Naive thymus-derived CD4-positive, alpha-beta T cell (primary cell): ENCODE results near the gene ACTG2. TPM values are rescaled to one million over a fixed set of nuclear protein-coding genes. Genes with fewer than 3 reads are reported as not detected.

Experiments
- ATAC-seq: fragments of 150-1000 bp; cut with Tn5 transposase; 2 replicates; pipeline ENCODE4 v1.10.0; 2021; ENCODE audit warnings: mild to moderate bottlenecking, moderate library complexity
- CTCF ChIA-PET: fragments of 350-600 bp; sonication (Branson Sonifier 250); formaldehyde crosslinking; loops from one replicate; lab custom pipeline; 2021; ENCODE audit warnings: antibody characterized with exemption; lab: Charles Lee
- POLR2A ChIA-PET: fragments of 350-600 bp; sonication (Branson Sonifier 250); formaldehyde crosslinking; loops from one replicate; lab custom pipeline; 2021; ENCODE audit warnings: antibody characterized with exemption, inconsistent platforms; lab: Charles Lee
- DNase-seq, 9 donors: peaks; one replicate each; pipeline versions ENCODE4 v3.0.0 to v3.0.0-alpha.2; 2020 to 2022; ENCODE audit warnings: mixed read lengths in 1 of 9
- H3K27ac ChIP-seq: one replicate; pipeline ENCODE4 v1.7.0; 2013; ENCODE audit warnings: mild to moderate bottlenecking, low read depth, low read length, moderate library complexity
- H3K27me3 ChIP-seq, 2 donors: one replicate each; pipeline ENCODE4 v1.7.0; 2013; ENCODE audit warnings: low read length in 2 of 2, mild to moderate bottlenecking in 2 of 2, moderate library complexity in 2 of 2; ENCODE audit not compliant: control insufficient read depth in 2 of 2, insufficient read depth in 2 of 2
- H3K36me3 ChIP-seq, 3 experiments: 1 replicate in 2 of 3; 2 replicates in 1 of 3; pipeline ENCODE4 v1.7.0; 2013; ENCODE audit warnings: low read length in 3 of 3, mild to moderate bottlenecking in 3 of 3, moderate library complexity in 1 of 3; ENCODE audit not compliant: insufficient read depth in 3 of 3, control insufficient read depth in 2 of 3
- H3K4me1 ChIP-seq, 2 donors: one replicate each; pipeline ENCODE4 v1.7.0; 2013; ENCODE audit warnings: low read length in 2 of 2, mild to moderate bottlenecking in 2 of 2, moderate library complexity in 1 of 2; ENCODE audit not compliant: control insufficient read depth in 2 of 2, insufficient read depth in 2 of 2
- H3K4me3 ChIP-seq: 2 replicates; pipeline ENCODE4 v1.7.0; 2013; ENCODE audit warnings: mild to moderate bottlenecking, low read length
- H3K9me3 ChIP-seq, 3 experiments: 1 replicate in 2 of 3; 2 replicates in 1 of 3; pipeline ENCODE4 v1.7.0; 2013; ENCODE audit warnings: low read length in 3 of 3; ENCODE audit not compliant: control insufficient read depth in 2 of 3
- H3K27ac Mint-ChIP-seq, 9 donors: one replicate each; pipeline ENCODE4 v1.8.0; 2020 to 2022; ENCODE audit warnings: mixed read lengths in 9 of 9, mild to moderate bottlenecking in 8 of 9, moderate library complexity in 5 of 9, inconsistent platforms in 2 of 9
- H3K27me3 Mint-ChIP-seq, 5 donors: one replicate each; pipeline ENCODE4 v1.8.0; 2021 to 2022; ENCODE audit warnings: mixed read lengths in 5 of 5, mild to moderate bottlenecking in 1 of 5
- H3K36me3 Mint-ChIP-seq, 5 donors: one replicate each; pipeline ENCODE4 v1.8.0; 2020 to 2022; ENCODE audit warnings: mixed read lengths in 5 of 5, mild to moderate bottlenecking in 3 of 5, inconsistent platforms in 1 of 5
- H3K4me1 Mint-ChIP-seq, 7 donors: one replicate each; pipeline ENCODE4 v1.8.0; 2020 to 2022; ENCODE audit warnings: mixed read lengths in 7 of 7, mild to moderate bottlenecking in 3 of 7, inconsistent platforms in 1 of 7
- H3K4me3 Mint-ChIP-seq, 10 donors: one replicate each; pipeline ENCODE4 v1.8.0; 2020 to 2022; ENCODE audit warnings: mild to moderate bottlenecking in 10 of 10, mixed read lengths in 10 of 10, moderate library complexity in 6 of 10, inconsistent platforms in 2 of 10
- H3K9me3 Mint-ChIP-seq, 11 donors: one replicate each; pipeline ENCODE4 v1.8.0; 2020 to 2022; ENCODE audit warnings: mixed read lengths in 11 of 11, mild to moderate bottlenecking in 4 of 11, inconsistent platforms in 1 of 11, moderate library complexity in 1 of 11
- intact Hi-C, 2 donors: fragments of 100-400 bp; cut with micrococcal nuclease; formaldehyde crosslinking; loops; one replicate each; pipeline ENCODE4 v1.15.1; 2023
- polyA plus RNA-seq, 2 donors: library from polyadenylated mRNA; unstranded; fragments of 300-500 nt; fragmentation: Illumina TruSeq; gene quantifications; one replicate each; pipeline ENCODE4 v1.2.3, GENCODE V29; 2021
- total RNA-seq, 6 experiments: library from RNA in 5 of 6; stranded (reverse) in 5 of 6; gene quantifications; 1 replicate in 5 of 6; 2 replicates in 1 of 6; pipeline ENCODE4 v1.2.3 and lab custom pipeline; 2021 to 2026

ACTG2 gene
- total and polyA plus RNA-seq, 7 experiments from 2014 or later = not detected

DNA sequence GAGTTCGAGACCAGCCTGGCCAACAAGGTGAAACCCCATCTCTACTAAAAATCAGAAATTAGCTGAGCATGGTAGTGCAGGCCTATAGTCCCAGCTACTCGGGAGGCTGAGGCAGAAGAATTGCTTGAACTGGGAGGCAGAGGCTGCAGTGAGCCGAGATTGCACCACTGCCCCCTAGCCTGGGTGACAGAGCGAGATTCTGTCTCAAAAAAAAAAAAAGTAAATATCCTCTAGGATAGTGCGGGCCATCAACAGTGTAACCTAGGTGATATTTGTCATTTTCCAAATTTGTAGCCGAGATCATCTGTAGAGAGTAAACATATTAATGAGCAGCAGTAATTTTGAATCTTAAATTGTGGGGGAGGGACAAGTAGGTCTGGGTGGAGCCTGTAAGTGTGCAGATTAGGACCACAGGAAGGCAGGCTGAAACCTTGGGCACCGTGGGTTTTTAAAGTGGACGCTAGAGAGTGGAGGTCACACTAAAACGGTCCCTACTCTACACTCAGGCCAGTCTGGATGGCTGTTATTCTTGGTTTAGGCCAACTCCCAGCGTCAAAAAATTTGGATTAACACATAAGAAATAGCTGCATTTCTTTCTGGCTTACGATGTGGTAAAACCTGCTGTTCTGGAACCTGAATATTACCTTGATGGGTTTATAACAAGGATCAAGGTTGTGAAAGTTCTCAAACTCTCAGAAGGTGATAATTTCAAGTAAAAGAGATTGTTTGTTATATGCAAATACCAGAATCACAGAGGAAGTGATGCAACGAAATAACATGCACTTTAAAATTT, 69.2 kb downstream of the ACTG2 start:
- DNase-seq (no peak), ATAC-seq (no peak)
- Mint-ChIP-seq H3K27me3 (no peaks in the 10 kb centered on the region), H3K4me1 (peaks cover 13 to 48% (median 32%) of the 10 kb centered on the region in 7 donors), H3K27ac (peak overlapping the region in 2 of 9 donors; percentile 11 to 28), H3K36me3 (peaks cover 22 to 42% (median 37%) of the 10 kb centered on the region in 5 donors), H3K9me3 (peaks cover 0 to 8% (median 5%) of the 10 kb centered on the region in 11 donors), H3K4me3 (no peak overlapping the region)
- H3K36me3 ChIP-seq = peaks cover 0 to 32% (median 5%) of the 10 kb centered on the region in 3 experiments
- no peaks in the 10 kb centered on the region for H3K27me3 ChIP-seq
- H3K4me3 ChIP-seq = no peak overlapping the region
- ChIA-PET POLR2A (no interaction called here), CTCF (no interaction called here)
- intact Hi-C loops = loop anchor here in 1 of 2 donors (1.0 kb wide), 1 partner anchor 40 kb away; no protein-coding TSS in a partner anchor
- peaks cover 3 to 4% of the 10 kb centered on the region in 2 donors for H3K4me1 ChIP-seq
- peaks cover 0 to 5% (median 0%) of the 10 kb centered on the region in 3 experiments for H3K9me3 ChIP-seq
- H3K27ac ChIP-seq = no peak overlapping the region

DNA sequence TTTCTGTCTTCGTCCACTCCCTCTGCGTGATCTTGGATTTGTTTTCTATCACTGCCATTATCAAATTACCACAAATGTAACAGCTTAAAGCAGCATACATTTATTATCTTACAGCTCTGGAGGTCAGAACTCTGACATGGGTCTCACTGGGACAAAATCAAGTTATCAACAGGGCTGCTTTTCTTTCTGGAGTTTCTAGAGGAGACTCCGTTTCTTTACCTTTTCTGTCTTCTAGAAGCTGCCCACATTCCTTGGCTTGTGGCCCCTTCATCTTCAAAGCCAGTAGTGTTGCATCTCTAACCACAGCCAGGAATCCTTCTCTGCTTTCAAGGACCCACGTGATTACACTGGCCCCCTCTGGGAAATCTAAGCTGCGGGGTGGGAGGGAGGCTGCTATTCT, 70.0 kb downstream of the ACTG2 start:
- Histone ChIP-seq H3K4me3 (no peak overlapping the region), H3K27ac (no peak overlapping the region), H3K9me3 (peaks cover 0 to 5% (median 0%) of the 10 kb centered on the region in 3 experiments), H3K27me3 (no peaks in the 10 kb centered on the region), H3K4me1 (peaks cover 3 to 4% of the 10 kb centered on the region in 2 donors), H3K36me3 (peaks cover 0 to 25% (median 5%) of the 10 kb centered on the region in 3 experiments)
- peaks cover 0 to 8% (median 5%) of the 10 kb centered on the region in 11 donors for H3K9me3 Mint-ChIP-seq
- ChIA-PET CTCF (no interaction called here), POLR2A (interaction anchor here (0.7 to 1.9 kb wide), 3 partner anchors 10 to 23 kb away, joined by 5 to 7 read pairs (median 6); no protein-coding TSS in a partner anchor)
- peaks cover 11 to 50% (median 33%) of the 10 kb centered on the region in 7 donors for H3K4me1 Mint-ChIP-seq
- no peaks in the 10 kb centered on the region for H3K27me3 Mint-ChIP-seq
- DNase-seq (no peak), ATAC-seq (no peak)
- intact Hi-C loops = loop anchor here in 1 of 2 donors (1.0 kb wide), 1 partner anchor 40 kb away; no protein-coding TSS in a partner anchor
- H3K27ac Mint-ChIP-seq = peak overlapping the region in 4 of 9 donors; percentile 22 to 30 (median 24)
- no peak overlapping the region for H3K4me3 Mint-ChIP-seq
- H3K36me3 Mint-ChIP-seq = peaks cover 22 to 39% (median 32%) of the 10 kb centered on the region in 5 donors

DNA sequence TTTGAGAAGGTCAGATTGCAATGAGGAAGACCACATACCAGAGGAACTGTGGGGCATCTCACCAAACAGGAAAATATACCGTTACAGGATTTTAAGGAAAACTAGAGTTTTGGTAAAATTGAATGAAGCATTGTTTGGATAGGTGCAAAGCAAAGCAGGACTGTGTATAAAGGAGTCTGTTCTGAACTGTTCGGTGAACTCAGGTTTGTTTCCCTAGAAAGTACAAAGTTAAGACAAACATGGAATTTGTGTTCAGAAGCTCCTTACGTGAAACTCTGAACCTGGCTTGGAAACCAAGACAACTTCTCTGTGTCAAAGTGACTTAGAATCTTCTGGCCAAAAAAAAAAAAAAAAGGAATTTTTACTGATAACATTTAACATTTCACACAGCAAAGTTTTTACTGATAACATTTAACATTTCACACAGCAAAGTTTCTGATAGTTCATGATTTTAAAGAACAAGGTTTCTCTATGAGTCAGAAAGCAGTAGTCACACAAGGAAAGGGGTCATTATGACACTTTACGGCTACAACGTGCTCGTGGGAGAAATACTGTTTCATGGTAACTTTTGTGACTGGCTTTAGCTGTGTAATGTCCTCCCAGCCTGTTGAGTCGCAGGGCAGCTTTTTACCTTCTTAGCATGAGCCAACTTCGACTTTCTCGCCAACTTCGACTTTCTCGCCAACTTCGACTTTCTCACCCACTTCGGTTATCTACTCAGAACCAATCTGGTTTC, 70.7 kb downstream of the ACTG2 start:
- intact Hi-C loops = no loop called here
- H3K9me3 ChIP-seq = peaks cover 0 to 5% (median 0%) of the 10 kb centered on the region in 3 experiments
- peaks cover 3 to 4% of the 10 kb centered on the region in 2 donors for H3K4me1 ChIP-seq
- ATAC-seq (peak; percentile 51), DNase-seq (no peak)
- H3K4me3 ChIP-seq = no peak overlapping the region
- Mint-ChIP-seq H3K27me3 (no peaks in the 10 kb centered on the region), H3K4me1 (peaks cover 14 to 52% (median 40%) of the 10 kb centered on the region in 7 donors), H3K4me3 (peak overlapping the region in 4 of 10 donors; percentile 8 to 48 (median 28)), H3K36me3 (peaks cover 14 to 32% (median 25%) of the 10 kb centered on the region in 5 donors), H3K27ac (peak overlapping the region; percentile 11 to 84 (median 56)), H3K9me3 (peaks cover 0 to 8% (median 5%) of the 10 kb centered on the region in 11 donors)
- H3K36me3 ChIP-seq = peaks cover 0 to 17% (median 5%) of the 10 kb centered on the region in 3 experiments
- H3K27me3 ChIP-seq = no peaks in the 10 kb centered on the region
- POLR2A ChIA-PET = interaction anchor here (0.5 to 1.9 kb wide), 6 partner anchors 10 to 39 kb away, joined by 3 to 7 read pairs (median 4); no protein-coding TSS in a partner anchor
- no peak overlapping the region for H3K27ac ChIP-seq
- CTCF ChIA-PET = no interaction called here

DNA sequence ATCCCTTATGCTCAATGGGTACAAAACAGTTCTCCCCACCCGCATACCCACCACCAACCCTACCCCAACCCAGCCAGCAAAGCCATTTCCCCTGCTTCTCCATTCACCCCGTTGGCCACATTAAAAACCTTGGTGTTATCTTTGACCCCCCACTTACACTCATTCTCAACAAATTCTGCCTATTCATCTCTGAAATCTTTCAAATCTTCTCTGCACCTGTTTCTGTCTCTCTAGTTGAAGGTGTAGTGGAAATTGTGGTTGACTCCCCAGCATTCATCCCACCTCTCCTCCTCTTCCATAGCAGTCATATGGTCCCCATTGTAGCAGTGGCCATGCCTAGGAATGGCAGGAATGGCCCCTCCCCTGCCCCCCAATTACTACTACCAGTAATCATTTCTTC, 71.4 kb downstream of the ACTG2 start:
- Histone ChIP-seq H3K27ac (no peak overlapping the region), H3K4me1 (peaks cover 3 to 10% of the 10 kb centered on the region in 2 donors), H3K36me3 (peaks cover 0 to 10% (median 1%) of the 10 kb centered on the region in 3 experiments), H3K27me3 (no peaks in the 10 kb centered on the region), H3K9me3 (peaks cover 0 to 5% (median 0%) of the 10 kb centered on the region in 3 experiments), H3K4me3 (no peak overlapping the region)
- Mint-ChIP-seq H3K4me3 (peak overlapping the region in 4 of 10 donors; percentile 8 to 48 (median 36)), H3K27me3 (no peaks in the 10 kb centered on the region), H3K9me3 (peaks cover 0 to 8% (median 5%) of the 10 kb centered on the region in 11 donors), H3K4me1 (peaks cover 21 to 59% (median 46%) of the 10 kb centered on the region in 7 donors), H3K27ac (peak overlapping the region in 7 of 9 donors; percentile 14 to 84 (median 62)), H3K36me3 (peaks cover 8 to 25% (median 18%) of the 10 kb centered on the region in 5 donors)
- ChIA-PET CTCF (interaction anchor here (0.9 kb wide), 1 partner anchor 57 kb away, joined by 3 read pairs; no protein-coding TSS in a partner anchor), POLR2A (interaction anchor here (1.0 to 1.9 kb wide), 2 partner anchors 18 to 22 kb away, joined by 3 to 7 read pairs; no protein-coding TSS in a partner anchor)
- intact Hi-C loops = no loop called here
- DNase-seq = no peak
- no peak for ATAC-seq

DNA sequence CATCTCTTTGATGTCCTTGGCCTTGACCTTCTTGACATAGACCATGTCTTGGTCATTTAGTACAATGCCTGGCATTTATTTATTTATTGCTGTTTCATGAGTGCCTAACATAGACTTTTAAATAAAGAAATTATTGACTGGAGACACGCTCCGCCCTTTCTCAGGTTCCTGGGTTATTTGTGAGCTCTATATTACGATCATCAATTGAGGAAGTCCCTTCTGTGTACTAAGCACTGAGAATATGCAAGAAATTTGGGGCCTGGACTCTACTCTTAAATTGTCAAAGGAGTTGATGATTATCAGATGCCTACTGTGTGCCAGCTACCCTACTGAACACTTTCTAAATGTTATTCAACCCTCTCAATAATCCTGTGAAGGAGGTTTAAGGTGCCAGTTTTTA, 72.2 kb downstream of the ACTG2 start:
- ChIA-PET POLR2A (interaction anchor here (1.7 kb wide), 1 partner anchor 16 kb away, joined by 7 read pairs; no protein-coding TSS in a partner anchor), CTCF (interaction anchor here (0.7 to 1.0 kb wide), 3 partner anchors 16 to 78 kb away, joined by 3 read pairs; no protein-coding TSS in a partner anchor)
- peaks cover 0 to 5% (median 0%) of the 10 kb centered on the region in 3 experiments for H3K9me3 ChIP-seq
- no peak overlapping the region for H3K4me3 ChIP-seq
- Mint-ChIP-seq H3K4me1 (peaks cover 26 to 67% (median 55%) of the 10 kb centered on the region in 7 donors), H3K27ac (no peak overlapping the region), H3K27me3 (no peaks in the 10 kb centered on the region), H3K9me3 (peaks cover 0 to 8% (median 5%) of the 10 kb centered on the region in 11 donors), H3K36me3 (peaks cover 7 to 18% (median 11%) of the 10 kb centered on the region in 5 donors), H3K4me3 (no peak overlapping the region)
- H3K36me3 ChIP-seq = peaks cover 0 to 2% (median 0%) of the 10 kb centered on the region in 3 experiments
- no peaks in the 10 kb centered on the region for H3K27me3 ChIP-seq
- peaks cover 6 to 16% of the 10 kb centered on the region in 2 donors for H3K4me1 ChIP-seq
- no peak for DNase-seq
- intact Hi-C loops = no loop called here
- no peak for ATAC-seq
- H3K27ac ChIP-seq = no peak overlapping the region
